H9 (cell line): ENCODE data around the gene VN1R2. TPM values are rescaled to one million over a fixed set of nuclear protein-coding genes. Genes with fewer than 3 reads are reported as not detected.
"Not testable (repeated sequence)": the region's sequence is repeated elsewhere in the genome, so short reads cannot be mapped to it uniquely, and the experiment has no call there.

ENCODE experiments used
- DNase-seq: peaks from one replicate; pipeline ENCODE4 v3.0.0-alpha.2; 2017
- H2AFZ ChIP-seq: one replicate; pipeline ENCODE4 v1.6.1; 2013; ENCODE audit warnings: mild to moderate bottlenecking, low read length, control low read depth, moderate library complexity
- H2AK5ac ChIP-seq: 2 replicates; pipeline ENCODE4 v1.6.1; 2013; ENCODE audit warnings: low read length, control low read depth, mixed read lengths; ENCODE audit not compliant: insufficient read length
- H2BK120ac ChIP-seq: one replicate; pipeline ENCODE4 v1.6.1; 2013; ENCODE audit warnings: low read depth, mild to moderate bottlenecking, low read length, control low read depth, inconsistent platforms; ENCODE audit not compliant: poor library complexity, severe bottlenecking
- H2BK12ac ChIP-seq: 2 replicates; pipeline ENCODE4 v1.6.1; 2013; ENCODE audit warnings: low read length, control low read depth, mixed read lengths, low read depth; ENCODE audit not compliant: insufficient read length
- H2BK15ac ChIP-seq: 2 replicates; pipeline ENCODE4 v1.6.1; 2013; ENCODE audit warnings: low read depth, low read length, control low read depth
- H2BK20ac ChIP-seq: one replicate; pipeline ENCODE4 v1.6.1; 2013; ENCODE audit warnings: low read depth, mild to moderate bottlenecking, low read length, control low read depth, inconsistent platforms; ENCODE audit not compliant: poor library complexity, severe bottlenecking
- H2BK5ac ChIP-seq: 2 replicates; pipeline ENCODE4 v1.6.1; 2013; ENCODE audit warnings: low read length, control low read depth, mixed read lengths; ENCODE audit not compliant: insufficient read length
- H3K14ac ChIP-seq: 2 replicates; pipeline ENCODE4 v1.6.1; 2013; ENCODE audit warnings: low read length, control low read depth; ENCODE audit not compliant: insufficient read depth
- H3K18ac ChIP-seq: 2 replicates; pipeline ENCODE4 v1.6.1; 2013; ENCODE audit warnings: low read depth, mild to moderate bottlenecking, mixed read lengths, low read length, control low read depth; ENCODE audit not compliant: insufficient read length
- H3K23ac ChIP-seq: 2 replicates; pipeline ENCODE4 v1.6.1; 2013; ENCODE audit warnings: low read length, control low read depth, mixed read lengths, low read depth; ENCODE audit not compliant: insufficient read length
- H3K23me2 ChIP-seq: 2 replicates; pipeline ENCODE4 v1.6.1; 2013; ENCODE audit warnings: low read depth, mild to moderate bottlenecking, mixed read lengths, low read length, control low read depth; ENCODE audit not compliant: insufficient read length, poor library complexity, severe bottlenecking
- H3K27ac ChIP-seq: 2 replicates; pipeline ENCODE4 v1.5.1; 2013; ENCODE audit warnings: low read length, control low read depth, mixed read lengths, low read depth; ENCODE audit not compliant: insufficient read length
- H3K27me3 ChIP-seq: 2 replicates; pipeline ENCODE4 v1.6.1; 2013; ENCODE audit warnings: low read length, control low read depth, inconsistent platforms; ENCODE audit not compliant: insufficient read depth
- H3K4ac ChIP-seq: 2 replicates; pipeline ENCODE4 v1.6.1; 2013; ENCODE audit warnings: low read depth, mild to moderate bottlenecking, control low read depth, inconsistent platforms, low read length, moderate library complexity
- H3K4me1 ChIP-seq: 2 replicates; pipeline ENCODE4 v1.6.1; 2013; ENCODE audit warnings: low read length, control low read depth, inconsistent platforms; ENCODE audit not compliant: insufficient read depth
- H3K4me2 ChIP-seq: 2 replicates; pipeline ENCODE4 v1.6.1; 2013; ENCODE audit warnings: low read length, control low read depth, mixed read lengths; ENCODE audit not compliant: insufficient read length, insufficient read depth
- H3K56ac ChIP-seq: 2 replicates; pipeline ENCODE4 v1.6.1; 2013; ENCODE audit warnings: low read depth, mild to moderate bottlenecking, mixed read lengths, low read length, control low read depth; ENCODE audit not compliant: insufficient read length
- H3K79me1 ChIP-seq: 2 replicates; pipeline ENCODE4 v1.6.1; 2013; ENCODE audit warnings: low read depth, mild to moderate bottlenecking, moderate library complexity, low read length, control low read depth, inconsistent platforms; ENCODE audit not compliant: insufficient read depth, poor library complexity, severe bottlenecking
- H3K79me2 ChIP-seq: 2 replicates; pipeline ENCODE4 v1.6.1; 2013; ENCODE audit warnings: low read length, control low read depth, inconsistent platforms; ENCODE audit not compliant: insufficient read depth
- H3K9ac ChIP-seq: 2 replicates; pipeline ENCODE4 v1.6.1; 2013; ENCODE audit warnings: low read length, control low read depth, mixed read lengths; ENCODE audit not compliant: insufficient read length; ENCODE audit errors: extremely low read depth
- H3K9me3 ChIP-seq: one replicate; pipeline ENCODE4 v1.6.1; 2013; ENCODE audit warnings: low read depth, low read length, inconsistent platforms; ENCODE audit not compliant: control insufficient read depth
- H3T11ph ChIP-seq: one replicate; pipeline ENCODE4 v1.6.1; 2013; ENCODE audit warnings: mild to moderate bottlenecking, low read length, control low read depth, inconsistent platforms
- H4K20me1 ChIP-seq: one replicate; pipeline ENCODE4 v1.6.1; 2013; ENCODE audit not compliant: control insufficient read depth, insufficient read length, insufficient read depth
- H4K5ac ChIP-seq: 2 replicates; pipeline ENCODE4 v1.6.1; 2013; ENCODE audit warnings: low read depth, mild to moderate bottlenecking, mixed read lengths, low read length, control low read depth; ENCODE audit not compliant: insufficient read length
- H4K8ac ChIP-seq: replicated peaks from 2 replicates; pipeline ENCODE4 v1.6.1; 2013; ENCODE audit warnings: low read length, control low read depth, mixed read lengths, low read depth; ENCODE audit not compliant: insufficient read length
- H4K91ac ChIP-seq: 2 replicates; pipeline ENCODE4 v1.6.1; 2013; ENCODE audit warnings: low read depth, mild to moderate bottlenecking, moderate library complexity, mixed read lengths, low read length, control low read depth; ENCODE audit not compliant: insufficient read length
- H3K27ac Mint-ChIP-seq, 3 experiments: 2 replicates in 2 of 3; 3 replicates in 1 of 3; pipeline ENCODE4 v1.8.0; 2020 to 2021; ENCODE audit warnings: mixed read lengths in 3 of 3, mild to moderate bottlenecking in 1 of 3, moderate library complexity in 1 of 3
- H3K27me3 Mint-ChIP-seq: 2 replicates; pipeline ENCODE4 v1.8.0; 2021; ENCODE audit warnings: low read depth, mild to moderate bottlenecking, moderate library complexity, mixed read lengths
- H3K36me3 Mint-ChIP-seq, 3 experiments: 2 replicates in 2 of 3; 3 replicates in 1 of 3; pipeline ENCODE4 v1.8.0; 2020 to 2021; ENCODE audit warnings: low read depth in 3 of 3, mixed read lengths in 3 of 3; ENCODE audit not compliant: insufficient read depth in 1 of 3
- H3K4me1 Mint-ChIP-seq, 2 experiments: 2 replicates each; pipeline ENCODE4 v1.8.0; 2020; ENCODE audit warnings: mixed read lengths in 2 of 2
- H3K4me3 Mint-ChIP-seq, 2 experiments: 2 replicates in 1 of 2; 3 replicates in 1 of 2; pipeline ENCODE4 v1.8.0; 2020 to 2021; ENCODE audit warnings: mild to moderate bottlenecking in 2 of 2, mixed read lengths in 2 of 2, moderate library complexity in 1 of 2
- H3K9me3 Mint-ChIP-seq, 2 experiments: 2 replicates in 1 of 2; 3 replicates in 1 of 2; pipeline ENCODE4 v1.8.0; 2020; ENCODE audit warnings: mild to moderate bottlenecking in 2 of 2, mixed read lengths in 2 of 2, moderate library complexity in 1 of 2
- CTCF ChIP-seq: fragments of 200-600 bp; sonication (generic); conservative IDR thresholded peaks from 3 replicates; pipeline ENCODE4 v1.8.0; 2021; ENCODE audit warnings: antibody characterized with exemption, mild to moderate bottlenecking
- WGBS: extraction: QIAGEN DNeasy Blood & Tissue Kit; methylation state at CpG from one replicate; pipeline ENCODE4 v1.1.7; 2013; ENCODE audit warnings: missing lambda C conversion rate, low lambda C conversion rate, mixed read lengths; ENCODE audit not compliant: insufficient read length; ENCODE audit errors: extremely low coverage; 5-methylcytosine and 5-hydroxymethylcytosine counted together
- total RNA-seq: library from RNA; stranded (reverse); gene quantifications from 2 replicates; pipeline ENCODE4 v1.2.1, GENCODE V29; 2021

The VN1R2 gene
- total RNA-seq, 1 experiment from 2014 or later: not detected

GRCh38 chr19:53301341-53301740 lies 43.2 kb downstream of the VN1R2 start:
- not testable (repeated sequence) for H3K4me1 ChIP-seq, H3K4me3 Mint-ChIP-seq, H3K9me3 ChIP-seq, H3K36me3 Mint-ChIP-seq, H3K4ac ChIP-seq, H3K4me1 Mint-ChIP-seq, H3K4me2 ChIP-seq, H3K27me3 ChIP-seq, H3K23ac ChIP-seq, H3K14ac ChIP-seq, H2BK120ac ChIP-seq, H3K56ac ChIP-seq, H2AFZ ChIP-seq, H2BK20ac ChIP-seq, H3K79me1 ChIP-seq, H3K27ac ChIP-seq, H4K5ac ChIP-seq, H3T11ph ChIP-seq, H3K79me2 ChIP-seq, H2BK15ac ChIP-seq, DNase-seq, H3K27ac Mint-ChIP-seq, H2AK5ac ChIP-seq, H2BK12ac ChIP-seq, H3K18ac ChIP-seq, H3K23me2 ChIP-seq, H2BK5ac ChIP-seq, H4K20me1 ChIP-seq, H3K9ac ChIP-seq, H4K8ac ChIP-seq, H4K91ac ChIP-seq
- WGBS: no CpG with 5 or more reads among the region's 8 CpGs
- peaks cover 38% of the 10 kb centered on the region for H3K27me3 Mint-ChIP-seq
- peak; percentile 22; the same call in 2 of the 3 replicates for TF ChIP-seq CTCF
- peaks cover 32 to 49% of the 10 kb centered on the region in 2 experiments for H3K9me3 Mint-ChIP-seq
